Activated naive CD4-positive, alpha-beta T cell (primary cell): ENCODE data around the gene RC3H2.
A peak's percentile ranks its signal among the peaks of the same experiment; 100 is the strongest.

Experiments used
- DNase-seq, 4 experiments: peaks; one replicate each; lab custom pipeline; 2025; lab: John Stamatoyannopoulos, UW

The RC3H2 gene

GRCh38 chr9:122904823-122905710, at the start of gene RC3H2:
RC3H2 (minus strand) TSS chr9:122905359; CDS start chr9:122897509, 7,850 bp downstream.
- DNase-seq = peak; percentile 76 to 90 (median 84)

- no peak for DNase-seq
These were observed 49.1 kb upstream of the RC3H2 start for GRCh38 chr9:122954253-122954691.

GRCh38 chr9:122951056-122951455, 45.9 kb upstream of the RC3H2 start:
- DNase-seq = no peak

GRCh38 chr9:122950263-122950662, 45.1 kb upstream of the RC3H2 start:
- DNase-seq = no peak

- DNase-seq = no peak
These were observed 44.5 kb upstream of the RC3H2 start for GRCh38 chr9:122949696-122950095.

GRCh38 chr9:122948313-122948712, 43.2 kb upstream of the RC3H2 start:
- no peak for DNase-seq

- DNase-seq = no peak
These were observed 41.4 kb upstream of the RC3H2 start for GRCh38 chr9:122946461-122947005.

GRCh38 chr9:122944960-122945888, 40.1 kb upstream of the RC3H2 start:
- DNase-seq = no peak

GRCh38 chr9:122941582-122942234, 36.5 kb upstream of the RC3H2 start:
- no peak for DNase-seq

GRCh38 chr9:122940749-122941581, 35.8 kb upstream of the RC3H2 start, which contains the start of gene RABGAP1:
RABGAP1 (plus strand) TSS chr9:122941020; CDS start chr9:122957060, 16,040 bp downstream.
- peak; percentile 88 to 98 (median 96) for DNase-seq

- DNase-seq = no peak
These were observed 35.2 kb upstream of the RC3H2 start for GRCh38 chr9:122940454-122940748.

GRCh38 chr9:122939601-122940000, 34.4 kb upstream of the RC3H2 start:
- DNase-seq = no peak

GRCh38 chr9:122936883-122937282, 31.7 kb upstream of the RC3H2 start:
- no peak for DNase-seq

GRCh38 chr9:122936464-122936863, 31.3 kb upstream of the RC3H2 start:
- no peak for DNase-seq

- DNase-seq = peak; percentile 53 to 77 (median 68)
These were observed 26.3 kb upstream of the RC3H2 start, which contains the start of gene ZBTB26 for GRCh38 chr9:122931226-122932121. ZBTB26 (minus strand) TSS chr9:122931512; CDS start chr9:122919934, 11,578 bp downstream.

- no peak for DNase-seq
These were observed 25.5 kb upstream of the RC3H2 start for GRCh38 chr9:122930541-122931225.

GRCh38 chr9:122929796-122930354, 24.7 kb upstream of the RC3H2 start:
- no peak for DNase-seq

GRCh38 chr9:122923947-122924346, 18.8 kb upstream of the RC3H2 start:
- DNase-seq = no peak

- DNase-seq = no peak
These were observed 17.6 kb upstream of the RC3H2 start for GRCh38 chr9:122922713-122923112.
